HK-2 (cell line): ENCODE measurements around the gene NPAS3.

Experiments used
- DNase-seq: peaks from one replicate; pipeline ENCODE4 v3.0.0-alpha.2; 2018; ENCODE audit not compliant: unreplicated experiment

The NPAS3 gene

GRCh38 chr14:33165144-33165925, 226.7 kb downstream of the NPAS3 start:
- no peak for DNase-seq

GRCh38 chr14:33165926-33166289, 227.2 kb downstream of the NPAS3 start:
- DNase-seq = no peak

- no peak for DNase-seq
These were observed 237.3 kb downstream of the NPAS3 start for GRCh38 chr14:33175951-33176350.

GRCh38 chr14:33184587-33184986, 245.9 kb downstream of the NPAS3 start:
- no peak for DNase-seq

GRCh38 chr14:33186656-33187055, 248.0 kb downstream of the NPAS3 start:
- no peak for DNase-seq

GRCh38 chr14:33188880-33189279, 250.2 kb downstream of the NPAS3 start:
- no peak for DNase-seq

GRCh38 chr14:33191855-33192254, 253.2 kb downstream of the NPAS3 start:
- no peak for DNase-seq

- no peak for DNase-seq
These were observed 255.9 kb downstream of the NPAS3 start for GRCh38 chr14:33194551-33194950.

GRCh38 chr14:33198684-33199083, 260.0 kb downstream of the NPAS3 start:
- no peak for DNase-seq

GRCh38 chr14:33201116-33201515, 262.4 kb downstream of the NPAS3 start:
- DNase-seq = no peak

DNA sequence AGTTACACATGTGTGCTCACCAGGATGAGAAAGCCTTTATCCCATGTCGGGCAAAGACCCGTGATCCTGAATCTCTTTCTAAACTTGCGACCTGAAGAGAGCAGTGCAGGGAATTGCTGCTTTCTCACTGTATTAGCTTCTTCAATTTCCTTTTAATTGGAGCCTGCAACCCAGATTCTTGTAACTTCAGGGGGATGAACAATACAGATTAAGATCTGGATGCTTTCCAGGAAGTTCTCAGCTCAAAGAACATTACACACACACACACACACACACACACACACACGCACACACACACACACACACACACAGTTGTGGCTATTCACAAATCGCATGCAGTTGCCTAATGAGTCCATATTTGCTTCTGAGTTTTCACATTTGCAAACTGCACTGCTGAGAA, 268.3 kb downstream of the NPAS3 start:
- DNase-seq = no peak

DNA sequence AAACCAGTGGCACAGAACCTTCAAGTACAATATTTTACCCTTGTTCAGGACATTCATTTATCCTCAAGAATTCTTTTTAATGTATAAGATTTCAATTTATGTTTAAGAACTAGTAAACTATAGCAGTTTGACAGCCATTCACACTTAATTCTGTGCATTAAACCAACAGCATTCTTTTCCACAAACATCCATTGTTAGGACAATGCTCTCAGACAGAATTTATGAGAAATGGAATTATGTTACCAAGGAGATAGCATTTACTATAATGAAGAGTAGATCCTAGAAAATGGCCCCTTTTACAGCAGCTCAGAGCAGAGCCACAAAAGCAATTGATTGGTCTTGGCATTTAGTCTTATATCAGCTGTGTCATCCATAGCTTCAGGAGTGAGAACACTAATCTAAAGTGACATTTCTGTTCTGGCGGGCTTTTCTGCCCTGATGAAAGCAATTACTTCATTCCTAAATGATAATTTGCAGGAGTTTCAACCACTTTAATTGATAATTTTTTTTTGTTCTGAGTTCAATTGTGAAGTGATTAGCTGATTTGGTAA, 268.9 kb downstream of the NPAS3 start:
- no peak for DNase-seq

GRCh38 chr14:33210311-33210710, 271.6 kb downstream of the NPAS3 start:
- DNase-seq = peak; percentile 3

- no peak for DNase-seq
These were observed 279.3 kb downstream of the NPAS3 start for GRCh38 chr14:33218026-33218425.

DNA sequence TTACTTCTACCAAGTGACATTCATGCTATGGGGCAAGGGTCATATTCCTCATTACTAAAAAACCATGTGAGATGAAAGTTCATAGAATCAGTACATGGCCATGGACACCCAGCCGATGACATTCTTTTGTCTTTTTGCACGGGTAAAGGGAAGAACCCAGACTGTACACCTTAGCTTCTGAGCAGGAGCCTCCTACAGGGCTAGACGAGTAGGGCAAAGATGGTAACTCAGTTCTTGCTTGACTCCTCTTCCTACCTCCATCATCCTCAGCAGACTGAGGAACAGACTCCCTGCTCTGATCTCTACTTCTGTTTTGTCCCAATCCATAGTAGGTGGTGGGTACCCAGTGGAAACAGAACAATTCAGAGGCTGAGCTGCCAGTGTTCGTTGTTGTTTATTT, 281.3 kb downstream of the NPAS3 start:
- no peak for DNase-seq

DNA sequence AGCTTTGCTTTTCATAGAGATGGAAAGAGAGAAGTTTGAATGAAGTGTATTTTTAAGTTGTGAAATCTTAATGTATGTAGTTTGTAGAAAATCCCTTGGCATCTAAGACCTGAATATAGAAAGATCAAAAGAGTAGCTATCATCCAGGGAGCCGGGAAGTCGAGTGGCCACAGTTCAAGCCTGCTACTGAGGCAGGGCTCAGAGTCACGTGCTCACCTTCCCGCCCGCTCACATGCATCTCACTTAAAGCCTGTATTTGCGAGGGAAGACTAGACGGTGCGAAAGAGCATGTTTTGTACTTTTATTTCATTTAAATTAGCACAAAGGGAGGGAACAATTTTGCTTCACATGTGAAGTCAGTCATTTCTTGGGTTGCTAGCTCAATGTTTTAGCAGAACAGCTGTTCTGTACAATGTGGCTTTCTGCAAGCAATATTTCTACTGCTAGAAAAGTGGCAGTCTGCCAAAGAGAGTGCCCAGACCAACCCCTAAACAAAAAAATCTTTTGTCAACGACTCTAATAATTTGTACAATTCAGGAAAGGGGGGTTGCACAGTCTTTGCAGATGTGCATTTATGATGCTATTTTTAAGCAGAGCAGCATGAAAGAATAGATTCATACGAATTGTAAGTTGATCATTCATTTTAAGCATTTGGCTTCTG, 290.7 kb downstream of the NPAS3 start:
- no peak for DNase-seq

GRCh38 chr14:33230021-33230420, 291.3 kb downstream of the NPAS3 start:
- no peak for DNase-seq

DNA sequence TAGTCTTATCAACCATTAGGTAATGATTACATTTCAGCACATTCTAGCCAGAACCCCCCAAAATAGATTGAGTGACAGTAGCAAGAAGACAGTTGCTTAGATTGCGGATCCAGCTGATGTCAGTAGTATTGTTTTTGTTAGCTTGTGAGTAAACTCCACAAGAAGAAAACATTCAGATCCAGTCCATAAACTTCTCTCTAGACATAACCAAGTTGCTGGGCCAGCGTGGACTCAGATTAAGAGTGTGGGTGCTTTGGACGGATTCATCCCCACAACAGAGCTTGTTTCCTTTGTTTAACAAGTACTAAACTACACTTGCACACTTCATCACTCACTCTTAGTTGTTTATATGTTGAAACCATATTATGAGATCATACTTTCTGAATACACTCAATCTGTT, 293.4 kb downstream of the NPAS3 start:
- DNase-seq = no peak

DNA sequence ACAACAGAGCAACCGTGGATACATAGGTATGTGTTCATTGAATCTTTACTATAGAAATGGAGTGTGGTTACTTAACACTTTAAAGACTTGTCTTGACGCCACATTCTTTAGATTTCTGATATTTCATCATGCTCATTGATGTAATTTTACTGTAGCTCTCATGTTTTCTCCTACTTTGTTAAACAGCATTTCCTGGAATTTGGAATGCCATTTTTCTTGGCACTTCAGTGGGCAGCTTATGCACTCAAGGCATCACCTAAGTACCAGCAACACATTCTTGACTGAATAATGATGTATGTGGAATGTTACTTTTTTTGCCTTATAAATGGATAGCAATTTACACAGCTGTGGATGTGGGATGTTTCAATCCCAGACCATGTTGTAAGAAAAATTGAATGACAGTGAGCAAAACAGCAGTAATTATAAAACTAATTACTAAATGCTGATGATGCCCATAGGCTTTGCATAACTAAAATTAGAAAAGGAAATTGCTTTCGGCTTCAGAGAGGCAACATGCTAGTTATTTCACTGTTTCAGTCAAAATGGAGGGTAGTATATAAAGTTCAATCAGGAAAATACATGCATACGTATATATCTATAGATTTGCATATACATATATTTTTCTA, 298.5 kb downstream of the NPAS3 start:
- no peak for DNase-seq

DNA sequence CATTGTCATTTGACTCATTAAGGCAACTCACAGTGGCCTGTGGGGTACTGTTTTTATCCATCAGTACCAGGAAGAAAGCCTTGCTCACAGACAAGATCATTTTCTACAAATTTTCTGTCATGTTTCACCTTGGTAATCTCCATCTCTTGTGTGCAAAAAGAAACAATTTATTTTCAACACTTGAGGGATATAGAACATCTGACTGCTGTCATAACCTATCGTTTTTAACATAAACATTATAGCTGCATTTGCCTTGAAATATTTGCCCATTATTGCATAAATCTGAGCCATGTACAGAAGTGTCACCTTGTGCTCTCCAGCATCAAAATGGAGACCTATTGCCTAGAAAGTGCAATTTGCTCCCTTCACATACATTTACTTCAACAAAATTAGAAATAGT, 300.8 kb downstream of the NPAS3 start:
- DNase-seq = no peak

GRCh38 chr14:33240466-33240865, 301.8 kb downstream of the NPAS3 start:
- no peak for DNase-seq

- DNase-seq = no peak
These were observed 302.7 kb downstream of the NPAS3 start for GRCh38 chr14:33241331-33241730.
